IMR-90 (cell line): ENCODE data around the gene ZBED1. TPM values are rescaled to one million over a fixed set of nuclear protein-coding genes. Genes with fewer than 3 reads are reported as not detected.

ENCODE experiments used
- ATAC-seq: fragments of 200-7000 bp; cut with Tn5 transposase; 2 replicates; pipeline ENCODE4 v1.9.1; 2020; ENCODE audit warnings: low read depth, mild to moderate bottlenecking, moderate library complexity
- BruUV-seq: library from RNA; stranded (reverse); fragments of 400-500 nt; replicated peaks from 2 replicates; lab custom pipeline; 2021; lab: Mats Ljungman, UMichigan
- CTCF ChIA-PET: fragments of 300-600 bp; formaldehyde crosslinking; extraction: SDS; loops from one replicate; lab custom pipeline; 2021; ENCODE audit warnings: antibody characterized with exemption; lab: Yijun Ruan, JAX
- POLR2A ChIA-PET: fragments of 300-600 bp; sonication (Branson Sonifier 250); formaldehyde crosslinking; loops from one replicate; lab custom pipeline; 2022; ENCODE audit warnings: antibody characterized with exemption; ENCODE audit not compliant: unreplicated experiment; lab: Charles Lee
- DNase-seq: peaks from one replicate; pipeline ENCODE4 v3.0.0; 2013
- H2AFZ ChIP-seq: replicated peaks from 2 replicates; pipeline ENCODE3; 2013; ENCODE audit warnings: low read length, mild to moderate bottlenecking; ENCODE audit not compliant: poor library complexity
- H2AK5ac ChIP-seq: 2 replicates; pipeline ENCODE4 v1.6.1; 2013; ENCODE audit warnings: low read depth, low read length, inconsistent platforms
- H2AK9ac ChIP-seq: replicated peaks from 2 replicates; pipeline ENCODE3; 2013; ENCODE audit warnings: mild to moderate bottlenecking, low read depth, low read length, moderate library complexity; ENCODE audit not compliant: poor library complexity
- H2BK120ac ChIP-seq: 2 replicates; pipeline ENCODE4 v1.6.1; 2013; ENCODE audit warnings: low read depth, low read length, inconsistent platforms
- H2BK15ac ChIP-seq: 3 replicates; pipeline ENCODE4 v1.6.1; 2013; ENCODE audit warnings: low read depth, low read length, inconsistent platforms
- H2BK20ac ChIP-seq: 2 replicates; pipeline ENCODE4 v1.6.1; 2013; ENCODE audit warnings: low read depth, mild to moderate bottlenecking, inconsistent platforms, low read length, moderate library complexity
- H2BK5ac ChIP-seq: 2 replicates; pipeline ENCODE4 v1.6.1; 2013; ENCODE audit warnings: mild to moderate bottlenecking, low read depth, low read length, inconsistent platforms; ENCODE audit not compliant: poor library complexity, severe bottlenecking
- H3K14ac ChIP-seq: replicated peaks from 2 replicates; pipeline ENCODE4 v1.6.1; 2013; ENCODE audit warnings: low read depth, low read length, inconsistent platforms
- H3K18ac ChIP-seq: 2 replicates; pipeline ENCODE4 v1.6.1; 2013; ENCODE audit warnings: low read depth, low read length, control low read depth
- H3K23ac ChIP-seq: 2 replicates; pipeline ENCODE4 v1.6.1; 2013; ENCODE audit warnings: low read depth, low read length, inconsistent platforms
- H3K27ac ChIP-seq: 2 replicates; pipeline ENCODE4 v1.5.1; 2013; ENCODE audit warnings: mild to moderate bottlenecking, control low read depth, low read length; ENCODE audit not compliant: insufficient read depth
- H3K27me3 ChIP-seq: 2 replicates; pipeline ENCODE4 v1.6.1; 2013; ENCODE audit warnings: low read length; ENCODE audit not compliant: control insufficient read depth, insufficient read depth
- H3K36me3 ChIP-seq: 2 replicates; pipeline ENCODE4 v1.6.1; 2013; ENCODE audit warnings: low read length, mixed read lengths; ENCODE audit not compliant: control insufficient read depth, insufficient read depth
- H3K4ac ChIP-seq: 2 replicates; pipeline ENCODE4 v1.6.1; 2013; ENCODE audit warnings: low read depth, low read length, inconsistent platforms
- H3K4me1 ChIP-seq: 2 replicates; pipeline ENCODE4 v1.6.1; 2013; ENCODE audit warnings: low read length, mixed read lengths; ENCODE audit not compliant: control insufficient read depth, insufficient read depth
- H3K4me2 ChIP-seq: 2 replicates; pipeline ENCODE4 v1.6.1; 2013; ENCODE audit warnings: low read depth, mild to moderate bottlenecking, control low read depth, low read length, moderate library complexity
- H3K4me3 ChIP-seq: 2 replicates; pipeline ENCODE4 v1.5.1; 2013; ENCODE audit warnings: low read depth, mild to moderate bottlenecking, control low read depth, low read length, moderate library complexity; ENCODE audit not compliant: insufficient read depth
- H3K56ac ChIP-seq: 2 replicates; pipeline ENCODE4 v1.6.1; 2013; ENCODE audit warnings: low read length, inconsistent platforms; ENCODE audit not compliant: insufficient read depth; ENCODE audit errors: extremely low read depth
- H3K79me1 ChIP-seq, 2 experiments: 2 replicates each; pipeline ENCODE4 v1.6.1; 2013; ENCODE audit warnings: low read length in 2 of 2, inconsistent platforms in 1 of 2, low read depth in 1 of 2
- H3K9ac ChIP-seq: 2 replicates; pipeline ENCODE4 v1.6.1; 2013; ENCODE audit warnings: low read depth, low read length, control low read depth
- H3K9me1 ChIP-seq: 2 replicates; pipeline ENCODE4 v1.6.1; 2013; ENCODE audit warnings: low read length, inconsistent platforms; ENCODE audit not compliant: insufficient read depth
- H3K9me3 ChIP-seq: 2 replicates; pipeline ENCODE4 v1.6.1; 2013; ENCODE audit warnings: low read length; ENCODE audit not compliant: control insufficient read depth, insufficient read depth
- H4K20me1 ChIP-seq: 2 replicates; pipeline ENCODE4 v1.6.1; 2013; ENCODE audit warnings: low read length, inconsistent platforms; ENCODE audit not compliant: insufficient read depth
- H4K5ac ChIP-seq: 2 replicates; pipeline ENCODE4 v1.6.1; 2013; ENCODE audit warnings: mild to moderate bottlenecking, low read depth, low read length, control low read depth
- H4K8ac ChIP-seq, 2 experiments: 2 replicates each; pipeline ENCODE4 v1.6.1; 2013; ENCODE audit warnings: low read depth in 2 of 2, low read length in 2 of 2, control low read depth in 1 of 2, inconsistent platforms in 1 of 2
- H4K91ac ChIP-seq: 2 replicates; pipeline ENCODE4 v1.6.1; 2013; ENCODE audit warnings: low read depth, low read length, inconsistent platforms; ENCODE audit not compliant: insufficient read depth
- BHLHE40 ChIP-seq: fragments of 150-350 bp; IDR thresholded peaks from 2 replicates; pipeline ENCODE4 v1.6.1; 2016; ENCODE audit warnings: mild to moderate bottlenecking, low read depth, low read length
- CEBPB ChIP-seq: IDR thresholded peaks from 2 replicates; pipeline ENCODE4 v1.6.1; 2012; ENCODE audit warnings: low read depth, low read length, improper control_type of control experiment
- CHD1 ChIP-seq: IDR thresholded peaks from 2 replicates; pipeline ENCODE4 v1.6.1; 2012; ENCODE audit warnings: low read depth, low read length, improper control_type of control experiment
- FOS ChIP-seq: fragments of 150-350 bp; IDR thresholded peaks from 2 replicates; pipeline ENCODE4 v1.6.1; 2016; ENCODE audit warnings: low read depth, low read length
- MAZ ChIP-seq: IDR thresholded peaks from 2 replicates; pipeline ENCODE4 v1.6.1; 2012; ENCODE audit warnings: low read depth, mild to moderate bottlenecking, low read length, improper control_type of control experiment, moderate library complexity, borderline replicate concordance
- MXI1 ChIP-seq: IDR thresholded peaks from 2 replicates; pipeline ENCODE4 v1.6.1; 2012; ENCODE audit warnings: low read depth, mild to moderate bottlenecking, low read length, moderate library complexity, borderline replicate concordance
- POLR2A ChIP-seq: IDR thresholded peaks from 2 replicates; pipeline ENCODE4 v1.6.1; 2012; ENCODE audit warnings: mild to moderate bottlenecking, low read depth, low read length
- RAD21 ChIP-seq: IDR thresholded peaks from 2 replicates; pipeline ENCODE4 v1.6.1; 2012; ENCODE audit warnings: low read length, improper control_type of control experiment
- WGBS, 2 experiments: methylation state at CpG; one replicate each; pipeline versions ENCODE4 v1.1.5 to v1.1.7; 2013; ENCODE audit warnings: missing lambda C conversion rate in 2 of 2; ENCODE audit not compliant: insufficient read length in 1 of 2; ENCODE audit errors: extremely low coverage in 2 of 2; 5-methylcytosine and 5-hydroxymethylcytosine counted together
- dilution Hi-C: fragments of 300-500 bp; cut with HindIII; formaldehyde crosslinking; loops from one replicate; pipeline ENCODE4 v1.14.3; 2018; ENCODE audit warnings: low sequenced_read_pairs; ENCODE audit not compliant: unreplicated experiment
- in situ Hi-C: fragments of 300-500 bp; cut with MboI; formaldehyde crosslinking; loops from 3 replicates; pipeline ENCODE4 v1.14.3; 2019; ENCODE audit warnings: low sequenced_read_pairs, inconsistent platforms, mixed read lengths
- intact Hi-C: fragments of 100-400 bp; cut with micrococcal nuclease; formaldehyde crosslinking; loops from 2 replicates; pipeline ENCODE4 v1.10.0; 2022
- polyA plus RNA-seq, 3 experiments: library from polyadenylated mRNA; depleted of rRNA; stranded (reverse); fragments of >200 nt; gene quantifications; 2 replicates each; pipeline ENCODE4 v1.2.3, GENCODE V29; 2012; ENCODE audit warnings: low replicate concordance in 1 of 3
- total RNA-seq: library from RNA; depleted of rRNA; stranded (reverse); fragments of >200 nt; gene quantifications from 2 replicates; pipeline ENCODE4 v1.2.3, GENCODE V29; 2012
- TF ChIP-seq, protein P1 (sequence below): fragments of 150-350 bp; IDR thresholded peaks from 2 replicates; pipeline ENCODE4 v1.6.1; 2017; ENCODE audit warnings: mild to moderate bottlenecking, antibody characterized with exemption, low read length, low read depth

ZBED1 gene
- total and polyA plus RNA-seq, 2 of the 4 experiments (the other 2 are of a cell fraction): 13.1 to 21.5 TPM

DNA sequence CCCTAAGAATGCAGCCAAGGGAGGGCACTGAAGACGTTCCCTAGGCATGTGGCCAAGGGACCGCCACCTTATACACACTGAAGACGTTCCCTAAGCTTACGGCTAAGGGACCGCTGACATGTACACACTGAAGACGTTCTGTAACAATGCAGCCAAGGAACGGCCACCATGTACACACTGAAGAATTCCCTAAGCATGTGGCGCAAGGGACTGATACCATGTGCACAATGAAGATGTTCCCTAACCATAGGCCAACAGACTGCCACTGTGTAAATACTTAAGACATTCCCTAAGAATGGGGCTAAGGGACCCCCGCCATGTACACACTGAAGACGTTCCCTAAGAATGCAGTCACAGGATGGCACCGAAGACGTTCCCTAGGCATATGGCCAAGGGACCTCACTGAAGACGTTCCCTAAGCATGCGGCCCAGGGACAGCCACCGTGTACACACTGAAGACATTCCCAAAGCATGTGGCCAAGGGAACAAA is 36.1 kb downstream of the ZBED1 start (continued):
- TF ChIP-seq CHD1: no peak
- TF ChIP-seq CEBPB: no peak
- TF ChIP-seq MXI1: no peak
- TF ChIP-seq BHLHE40: no peak

DNA sequence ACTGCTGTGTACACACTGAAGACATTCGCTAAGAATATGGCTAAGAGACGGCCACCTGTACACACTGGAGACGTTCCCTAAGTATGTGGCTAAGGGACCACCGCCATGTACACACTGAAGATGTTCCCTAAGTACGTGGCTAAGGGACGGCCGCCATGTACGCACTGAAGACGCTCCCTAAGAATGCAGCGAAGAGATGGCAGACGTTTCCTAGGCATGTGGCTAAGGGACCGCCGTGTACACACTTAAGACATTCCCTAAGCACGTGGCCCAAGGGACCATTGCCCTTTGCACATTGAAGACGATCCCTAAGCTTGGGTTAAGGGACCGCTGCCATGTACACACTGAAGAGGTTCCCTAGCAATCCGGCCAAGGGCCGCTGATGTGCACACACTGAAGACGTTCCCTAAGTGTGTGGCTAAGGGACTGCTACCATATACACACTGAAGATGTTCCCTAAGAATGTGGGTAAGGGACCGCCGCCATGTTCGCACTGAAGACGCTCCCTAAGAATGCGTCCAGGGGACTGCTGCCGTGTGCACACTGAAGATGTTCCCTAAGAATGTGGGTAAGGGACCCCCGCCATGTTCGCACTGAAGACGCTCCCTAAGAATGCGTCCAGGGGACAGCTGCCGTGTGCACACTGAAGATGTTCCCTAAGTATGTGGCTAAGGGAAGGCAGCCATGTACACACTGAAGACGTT is 36.7 kb downstream of the ZBED1 start:
- CTCF ChIA-PET: no interaction called here
- Histone ChIP-seq H2AK9ac (no peak overlapping the region), H2BK20ac (no peak overlapping the region), H3K4me2 (no peak overlapping the region), H3K18ac (no peak overlapping the region), H4K8ac (no peak overlapping the region), H3K56ac (no peak overlapping the region), H3K14ac (no peak overlapping the region), H4K20me1 (peaks cover 34% of the 10 kb centered on the region), H2AK5ac (no peak overlapping the region), H2BK15ac (no peak overlapping the region), H2BK5ac (no peak overlapping the region), H2BK120ac (no peak overlapping the region), H3K9me1 (peaks cover 12% of the 10 kb centered on the region), H4K5ac (no peak overlapping the region), H3K9ac (no peak overlapping the region), H3K27me3 (no peaks in the 10 kb centered on the region), H3K9me3 (no peaks in the 10 kb centered on the region), H3K36me3 (no peaks in the 10 kb centered on the region), H2AFZ (no peak overlapping the region), H3K79me1 (peaks cover 26 to 59% of the 10 kb centered on the region in 2 experiments), H3K4me1 (no peaks in the 10 kb centered on the region), H3K4ac (no peak overlapping the region), H3K4me3 (no peak overlapping the region), H3K27ac (no peak overlapping the region), H3K23ac (no peak overlapping the region), H4K91ac (no peak overlapping the region)
- in situ Hi-C loops: no loop called here
- POLR2A ChIA-PET: no interaction called here
- dilution Hi-C loops: no loop called here
- ATAC-seq (no peak), DNase-seq (no peak)
- TF ChIP-seq BHLHE40: no peak
- no peak for TF ChIP-seq POLR2A
- no peak for TF ChIP-seq FOS
- no peak for TF ChIP-seq RAD21
- TF ChIP-seq MAZ: no peak
- TF ChIP-seq, protein P1, sequence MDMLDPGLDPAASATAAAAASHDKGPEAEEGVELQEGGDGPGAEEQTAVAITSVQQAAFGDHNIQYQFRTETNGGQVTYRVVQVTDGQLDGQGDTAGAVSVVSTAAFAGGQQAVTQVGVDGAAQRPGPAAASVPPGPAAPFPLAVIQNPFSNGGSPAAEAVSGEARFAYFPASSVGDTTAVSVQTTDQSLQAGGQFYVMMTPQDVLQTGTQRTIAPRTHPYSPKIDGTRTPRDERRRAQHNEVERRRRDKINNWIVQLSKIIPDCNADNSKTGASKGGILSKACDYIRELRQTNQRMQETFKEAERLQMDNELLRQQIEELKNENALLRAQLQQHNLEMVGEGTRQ: no peak
- 80% methylated on average over 17 of the region's 31 CpGs; no CpG with 5 or more reads in 1 of the 2 experiments for WGBS, 2 experiments
- no TSS peak for BruUV-seq
- intact Hi-C loops: no loop called here
